T-helper 2 cell treated with Interferon-gamma antibody and Interleukin-4, amounts not matched to agents 100 ng/mL and 5 ng/mL, for 36 hours (primary cell): ENCODE data around the gene PLA2G4C. TPM values are rescaled to one million over a fixed set of nuclear protein-coding genes. Genes with fewer than 3 reads are reported as not detected.

Experiments
- intact Hi-C: fragments of 100-400 bp; cut with micrococcal nuclease; formaldehyde crosslinking; loops from one replicate; pipeline ENCODE4 v1.15.1; 2023
- total RNA-seq: library from RNA; stranded (reverse); gene quantifications from 2 replicates; pipeline ENCODE4 v1.2.3, GENCODE V29; 2022

PLA2G4C gene
- total RNA-seq, 1 donor from 2014 or later: 4.0 TPM

DNA sequence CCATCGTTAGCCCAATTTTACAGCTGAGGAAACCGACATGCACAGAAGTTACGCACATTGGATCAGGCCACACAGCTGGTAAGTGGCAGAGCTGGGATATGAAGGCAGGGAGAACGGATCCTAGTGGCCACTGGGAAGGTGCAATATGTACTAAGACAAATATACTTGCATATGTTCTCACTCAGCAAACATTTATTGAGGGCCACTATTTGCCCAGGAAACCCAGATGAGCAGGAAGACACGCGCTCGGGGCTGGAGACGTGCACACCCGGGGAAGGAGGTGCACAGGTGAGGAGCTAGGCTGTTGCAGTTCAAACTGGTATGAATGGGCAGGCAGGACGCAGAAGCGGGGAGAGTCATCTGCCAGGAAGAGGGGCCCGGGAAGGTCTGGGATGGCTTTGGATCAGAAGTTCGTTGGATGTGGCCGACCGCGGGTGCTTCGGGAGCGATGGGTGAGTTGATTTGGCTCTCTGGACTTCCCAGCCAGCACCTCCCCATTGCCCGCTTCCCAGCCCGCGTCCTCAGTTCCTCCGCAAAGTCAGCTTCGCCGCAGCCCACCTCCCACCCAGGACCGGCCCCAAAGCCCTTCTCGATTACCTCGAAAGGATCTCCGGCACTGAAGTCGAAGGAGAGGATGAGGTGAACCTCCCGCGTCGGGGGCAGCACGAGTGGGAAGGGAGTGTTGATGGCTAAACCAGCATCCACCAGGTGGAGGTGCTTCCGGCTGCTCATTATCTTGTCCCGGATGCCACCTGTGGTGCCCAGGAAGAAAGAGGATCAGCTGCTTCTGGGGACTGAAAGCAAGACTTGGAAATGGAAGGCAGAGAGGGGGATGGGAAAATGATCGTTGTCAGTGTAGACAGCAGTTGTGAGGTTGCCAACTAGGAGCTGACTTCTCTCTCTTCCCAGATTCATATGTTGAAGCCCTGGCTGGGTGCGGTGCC, 48.9 kb downstream of the PLA2G4C start:
- intact Hi-C loops: no loop called here

- intact Hi-C loops: no loop called here
Observed at GRCh38 chr19:48060381-48060780, 50.2 kb downstream of the PLA2G4C start.

GRCh38 chr19:48059331-48059730, 51.3 kb downstream of the PLA2G4C start:
- intact Hi-C loops: no loop called here

DNA sequence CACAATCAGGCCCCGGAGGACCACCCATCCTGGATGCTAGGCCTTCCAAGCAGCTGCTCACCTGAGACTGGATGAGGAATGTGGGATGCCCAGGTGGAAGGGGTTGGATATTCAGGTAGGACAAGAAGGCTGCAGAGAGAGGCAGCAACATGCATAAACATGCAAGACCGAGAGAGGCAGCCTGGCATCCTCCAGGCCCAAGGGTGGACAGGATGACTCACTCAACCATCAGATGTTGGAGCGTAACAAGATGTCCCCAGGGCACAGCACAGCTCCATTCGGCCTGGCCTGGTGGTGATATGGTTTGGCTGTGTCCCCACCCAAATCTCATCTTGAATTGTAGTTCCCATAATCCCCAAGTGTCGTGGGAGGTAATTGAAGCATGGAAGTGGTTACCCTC, 56.8 kb downstream of the PLA2G4C start:
- intact Hi-C loops: no loop called here

DNA sequence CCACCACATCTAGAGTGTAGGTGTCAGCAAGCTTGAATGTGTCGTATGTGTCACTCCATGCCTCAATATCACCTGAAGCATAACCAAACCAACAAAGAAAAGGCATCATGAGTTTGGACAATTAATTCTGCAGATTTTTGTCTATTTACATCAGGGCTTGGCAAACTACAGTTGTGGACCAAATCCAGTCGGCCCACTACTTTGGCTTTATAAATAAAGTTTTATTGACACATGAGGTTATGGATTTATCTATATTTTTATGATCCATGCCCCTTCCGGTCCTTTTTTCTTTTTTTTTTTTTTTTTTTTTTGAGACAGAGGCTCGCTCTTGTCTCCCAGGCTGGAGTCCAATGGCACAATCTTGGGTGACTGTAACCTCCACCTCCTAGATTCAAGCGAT, 57.5 kb downstream of the PLA2G4C start:
- intact Hi-C loops: no loop called here

- intact Hi-C loops: no loop called here
Observed at GRCh38 chr19:48051335-48052033, 59.1 kb downstream of the PLA2G4C start.

DNA sequence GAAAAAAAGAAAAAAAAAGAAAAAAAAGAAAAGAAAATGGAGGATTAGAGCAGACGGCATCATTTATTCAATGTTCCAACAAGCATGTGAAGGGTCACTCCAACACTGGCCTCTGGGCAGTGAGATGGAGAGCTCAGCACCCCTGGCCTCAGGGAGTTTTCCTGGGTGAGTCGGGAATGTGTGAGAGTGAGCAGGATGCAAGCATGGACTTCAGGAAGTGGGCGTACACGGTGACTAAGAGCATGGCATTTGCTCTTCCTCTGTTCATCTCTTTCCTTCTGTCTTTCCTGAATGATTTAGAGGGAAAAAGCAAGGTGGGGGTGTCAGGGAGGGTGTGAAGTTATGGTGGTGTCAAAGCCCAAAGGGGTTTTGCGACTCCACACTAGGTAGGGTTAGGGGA, 66.1 kb downstream of the PLA2G4C start:
- intact Hi-C loops: no loop called here

DNA sequence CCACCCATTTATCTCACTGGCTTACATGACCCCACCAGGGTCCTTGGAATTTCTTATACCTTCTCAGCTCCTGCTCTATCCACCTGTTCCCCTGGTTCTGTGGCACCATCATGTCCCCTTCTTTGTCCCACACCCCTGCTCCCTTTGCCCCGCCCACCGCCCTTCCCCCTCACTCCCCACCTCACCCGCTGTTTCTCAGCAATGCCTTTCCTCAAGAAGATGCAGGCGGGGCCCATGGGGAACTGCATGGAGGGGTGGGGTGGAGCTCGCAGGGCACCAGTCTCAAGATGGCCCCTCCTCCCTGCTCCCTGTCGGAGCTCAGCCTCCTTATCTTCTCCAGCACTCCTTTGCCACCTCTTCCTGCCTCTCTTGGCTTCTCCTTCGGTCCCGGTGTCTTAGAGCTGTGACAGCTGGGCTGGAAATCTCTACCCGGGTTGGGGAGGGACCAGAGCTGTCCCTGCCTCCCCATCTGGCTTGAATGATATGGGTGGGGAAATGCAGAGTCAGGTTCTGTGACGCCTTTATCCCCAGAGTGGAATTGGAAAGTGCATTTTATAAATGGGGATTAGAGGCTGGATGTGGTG, 66.8 kb downstream of the PLA2G4C start, which contains the start of gene CABP5:
Gene CABP5, minus strand, starts transcription at position 405 of the 584 bp plus-strand sequence. Its CDS starts 157 bp downstream, at position 248.
- intact Hi-C loops: no loop called here

- intact Hi-C loops: no loop called here
Observed at GRCh38 chr19:48041877-48042580, 68.6 kb downstream of the PLA2G4C start.

- intact Hi-C loops: no loop called here
Observed at GRCh38 chr19:48036765-48037164, 73.9 kb downstream of the PLA2G4C start.

GRCh38 chr19:48033604-48034003, 77.0 kb downstream of the PLA2G4C start:
- intact Hi-C loops: no loop called here

DNA sequence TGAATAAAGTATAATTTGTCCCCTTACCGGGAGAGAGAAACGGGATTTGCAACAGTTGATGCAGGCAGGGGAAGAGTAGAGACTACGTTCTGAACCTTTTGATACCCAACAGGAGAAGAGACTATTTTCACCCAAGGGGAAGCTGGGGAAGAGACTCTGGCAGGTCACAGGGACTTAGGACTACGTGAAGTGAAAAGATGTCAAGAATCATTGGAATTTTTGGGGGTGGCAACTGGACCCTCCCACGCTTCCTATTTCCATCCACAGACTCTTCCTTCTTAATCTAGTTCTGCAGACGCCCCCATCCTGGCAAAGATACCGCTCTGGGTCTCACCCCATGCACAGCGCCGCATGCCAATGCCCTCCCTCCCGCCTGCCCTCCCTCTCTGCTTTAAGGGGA, 80.5 kb downstream of the PLA2G4C start:
- intact Hi-C loops: no loop called here

DNA sequence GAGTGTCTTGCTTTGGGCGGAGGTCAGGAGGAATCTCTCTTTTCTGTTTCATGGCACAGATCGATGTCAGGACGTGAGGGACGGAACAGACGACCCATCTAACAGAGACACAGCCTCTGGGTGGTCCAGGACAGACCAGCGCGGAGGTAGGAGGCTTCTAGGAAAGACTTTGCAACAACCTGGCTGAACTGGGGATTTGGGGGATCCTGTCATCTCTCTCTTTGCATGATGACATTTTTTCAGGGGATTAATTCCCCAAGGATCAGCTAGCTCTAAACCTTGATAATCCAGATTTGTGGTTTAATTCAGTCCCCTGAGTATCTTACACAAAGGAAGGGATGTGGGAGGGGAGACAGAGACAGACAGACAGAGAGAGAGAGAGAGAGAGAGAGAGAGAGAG, 81.2 kb downstream of the PLA2G4C start:
- intact Hi-C loops: no loop called here

GRCh38 chr19:48025480-48025879, 85.1 kb downstream of the PLA2G4C start:
- intact Hi-C loops: no loop called here

- intact Hi-C loops: no loop called here
Observed at GRCh38 chr19:48023518-48023917, 87.1 kb downstream of the PLA2G4C start.

DNA sequence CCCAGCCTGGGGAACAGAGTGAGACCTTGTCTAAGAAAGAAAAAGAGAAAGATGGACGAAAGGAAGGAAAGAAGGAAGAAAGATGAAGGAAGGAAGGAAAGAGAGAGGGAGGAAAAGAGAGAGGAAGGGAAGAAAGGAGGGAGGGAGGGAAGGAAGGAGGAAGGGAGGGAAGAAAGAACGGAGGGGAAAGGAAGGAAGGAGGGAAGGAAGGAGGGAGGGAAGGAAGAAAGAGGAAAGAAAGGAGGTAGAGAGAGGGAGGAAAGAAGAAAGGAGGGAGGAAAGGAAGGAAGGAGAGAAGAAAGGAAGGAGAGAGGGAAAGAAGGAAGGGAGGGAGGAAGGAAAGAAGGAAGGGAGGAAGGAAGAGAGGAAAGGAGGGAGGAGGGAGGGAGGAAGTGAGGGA, 87.6 kb downstream of the PLA2G4C start:
- intact Hi-C loops: no loop called here

DNA sequence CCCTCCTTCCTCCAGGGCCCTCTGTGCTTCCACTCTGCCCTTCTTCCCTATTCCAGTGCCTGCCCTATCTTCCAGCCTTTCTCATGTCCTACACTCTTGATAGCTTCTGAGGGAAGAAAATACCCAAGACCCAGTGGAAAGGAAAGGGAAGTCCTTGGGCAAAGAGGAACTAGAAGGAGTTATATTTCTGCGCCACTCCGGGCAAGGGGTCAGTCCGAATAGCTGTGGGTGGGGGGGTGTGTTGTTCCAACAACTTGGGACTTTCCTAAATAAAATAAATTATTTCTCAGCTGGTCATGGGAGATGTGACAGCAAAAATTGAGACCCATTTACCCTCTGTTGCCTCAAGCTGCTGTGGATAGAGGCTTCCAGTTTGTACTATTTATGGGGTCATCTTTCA, 89.9 kb downstream of the PLA2G4C start:
- intact Hi-C loops: no loop called here

GRCh38 chr19:48010932-48011758, 99.5 kb downstream of the PLA2G4C start:
- intact Hi-C loops: no loop called here

GRCh38 chr19:48006762-48007161, 103.9 kb downstream of the PLA2G4C start:
- intact Hi-C loops: no loop called here

- intact Hi-C loops: no loop called here
Observed at GRCh38 chr19:48004236-48004635, 106.4 kb downstream of the PLA2G4C start.

- intact Hi-C loops: no loop called here
Observed at GRCh38 chr19:48000846-48001245, 109.8 kb downstream of the PLA2G4C start.
